HG02588 (cell line): Measurements from ENCODE around the gene SRR.

Experiments used
- ATAC-seq: cut with Tn5 transposase; IDR thresholded peaks from one replicate; pipeline ENCODE4 v1.9.1; 2021; ENCODE audit warnings: mild to moderate bottlenecking, moderate library complexity; ENCODE audit not compliant: unreplicated experiment

The SRR gene

DNA sequence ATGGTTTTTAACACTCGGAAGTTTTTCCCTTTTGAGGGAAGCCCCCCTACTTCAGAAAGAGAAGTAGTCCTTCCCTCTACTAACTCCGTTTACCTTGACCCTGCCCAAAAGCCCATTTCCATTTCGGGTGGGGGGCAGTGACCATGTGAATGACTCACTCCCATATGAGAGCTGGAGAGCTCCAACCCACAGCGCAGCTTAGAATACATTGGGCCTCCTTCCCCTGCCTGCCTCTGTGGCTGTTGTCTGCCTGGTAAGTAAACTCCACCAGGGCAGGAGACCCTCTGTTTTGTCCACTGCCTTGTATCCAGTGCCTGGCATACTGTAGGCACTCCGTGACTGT, 34.5 kb downstream of the SRR start:
- no peak for ATAC-seq

DNA sequence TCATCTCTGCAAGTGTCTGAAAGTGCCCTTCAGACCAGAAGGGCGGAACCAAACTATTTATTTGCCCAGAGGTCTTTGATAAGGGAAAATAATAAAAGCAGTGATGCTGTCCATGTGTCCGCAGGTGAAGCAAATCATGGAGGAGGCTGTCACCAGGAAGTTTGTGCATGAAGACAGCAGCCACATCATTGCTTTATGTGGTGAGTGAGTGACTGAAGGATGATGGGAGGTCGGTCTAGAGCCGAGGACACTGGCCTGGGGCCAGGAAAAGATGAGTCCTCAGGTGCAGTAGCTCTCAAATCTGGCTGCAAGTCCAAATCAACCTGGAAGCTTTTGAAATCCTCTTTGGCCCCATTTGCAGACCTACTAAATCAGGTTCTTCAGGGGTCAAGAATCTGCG, 39.7 kb downstream of the SRR start:
- ATAC-seq: no peak

DNA sequence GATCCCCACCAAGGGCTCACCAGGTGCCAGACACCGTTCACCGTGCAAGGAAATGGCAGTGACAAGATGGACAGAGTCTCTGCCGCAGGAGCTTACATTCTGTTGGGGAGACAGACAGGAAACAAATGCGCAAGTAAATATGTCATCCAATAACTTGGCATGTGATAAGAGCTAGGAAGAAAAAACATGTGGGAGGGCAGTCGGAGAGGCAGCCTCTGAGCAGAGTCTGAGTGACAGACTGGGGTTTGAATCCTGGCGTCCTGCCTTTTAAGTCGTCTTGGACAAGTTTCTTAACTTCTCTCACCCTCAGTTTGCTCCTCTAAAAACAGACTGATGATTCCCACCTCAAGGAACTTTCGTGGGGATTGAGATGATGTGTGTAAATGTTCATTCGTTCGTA, 40.8 kb downstream of the SRR start:
- no peak for ATAC-seq

DNA sequence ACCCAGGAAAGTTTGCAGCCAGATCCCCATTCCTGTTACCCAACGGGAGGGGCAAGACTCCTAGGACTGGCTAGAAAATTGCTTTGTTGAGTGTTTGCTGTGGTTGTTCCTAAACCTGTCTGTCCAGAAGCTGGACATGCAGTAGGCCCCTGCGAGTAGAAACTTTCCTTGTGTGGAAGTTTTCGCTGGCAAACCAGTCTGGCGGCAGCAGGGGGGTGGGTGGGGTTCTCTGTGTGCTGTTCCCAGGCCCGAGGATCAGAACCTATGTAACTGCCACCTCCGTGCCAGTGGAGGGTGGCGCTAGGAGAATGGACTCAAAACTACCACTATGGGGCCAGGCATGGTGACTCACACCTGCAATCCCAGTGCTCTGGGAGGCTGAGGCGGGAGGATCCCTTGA, 42.7 kb downstream of the SRR start:
- ATAC-seq: no peak

DNA sequence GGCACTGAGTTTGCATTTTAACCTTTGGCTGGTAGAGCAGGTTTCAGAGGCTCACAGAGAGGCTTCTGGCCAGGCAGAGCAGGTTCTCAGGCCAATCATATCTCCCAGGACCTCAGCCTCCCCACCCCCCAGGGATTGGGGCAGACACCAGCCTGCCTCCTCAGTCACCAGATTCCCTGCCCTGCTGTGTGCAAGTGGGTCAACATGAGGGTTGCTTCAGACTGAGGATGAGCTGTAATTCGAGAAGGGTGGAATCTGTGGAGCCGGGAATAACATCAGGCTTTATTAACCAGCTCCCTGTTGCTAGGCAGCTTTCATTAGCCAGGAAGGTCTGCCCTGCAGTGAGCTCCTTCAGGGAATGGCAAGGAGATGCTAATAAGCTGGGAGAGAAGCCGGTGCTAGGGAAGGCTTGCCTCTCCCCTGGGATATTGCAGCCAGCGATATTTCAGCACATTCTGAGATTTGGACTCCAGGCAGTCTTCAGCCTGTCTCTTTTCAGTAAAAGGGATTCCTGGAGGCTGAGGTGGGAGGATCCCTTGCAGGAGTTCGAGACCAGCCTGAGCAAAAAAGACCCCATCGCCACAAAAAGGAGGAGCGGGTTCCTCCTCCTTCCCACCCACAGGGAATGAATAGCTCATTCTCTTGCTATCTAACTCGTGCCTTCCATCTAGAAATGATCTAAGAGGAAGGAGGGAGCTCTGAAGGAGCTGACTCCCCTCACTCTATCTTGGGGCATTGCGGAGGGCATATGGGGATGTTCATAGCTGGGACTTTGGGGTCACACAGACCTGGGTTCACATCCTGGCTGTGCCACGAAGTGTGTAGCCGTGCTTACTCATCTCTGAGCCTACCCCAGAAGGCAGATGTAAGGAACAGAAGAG, 44.3 kb downstream of the SRR start:
- no peak for ATAC-seq

DNA sequence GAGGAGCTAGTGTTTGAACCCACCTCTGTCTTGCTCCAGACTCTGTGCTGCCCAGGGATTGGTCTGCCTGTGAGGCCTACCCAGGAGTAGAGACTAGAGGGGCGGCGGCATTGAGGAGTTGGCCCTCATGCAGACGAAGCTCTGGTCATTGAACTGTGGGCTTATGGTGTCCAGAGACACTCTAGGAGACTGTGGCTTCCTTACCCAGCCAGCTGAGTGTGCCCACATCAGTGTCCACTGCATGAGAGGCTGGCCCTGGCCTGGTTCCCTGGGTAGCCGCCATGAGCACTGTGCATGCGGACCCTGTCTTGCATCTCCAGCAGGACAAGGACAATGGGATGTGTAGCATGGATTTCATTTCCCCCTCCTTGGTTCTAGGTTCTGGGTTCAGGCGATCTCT, 47.5 kb downstream of the SRR start:
- ATAC-seq: no peak

DNA sequence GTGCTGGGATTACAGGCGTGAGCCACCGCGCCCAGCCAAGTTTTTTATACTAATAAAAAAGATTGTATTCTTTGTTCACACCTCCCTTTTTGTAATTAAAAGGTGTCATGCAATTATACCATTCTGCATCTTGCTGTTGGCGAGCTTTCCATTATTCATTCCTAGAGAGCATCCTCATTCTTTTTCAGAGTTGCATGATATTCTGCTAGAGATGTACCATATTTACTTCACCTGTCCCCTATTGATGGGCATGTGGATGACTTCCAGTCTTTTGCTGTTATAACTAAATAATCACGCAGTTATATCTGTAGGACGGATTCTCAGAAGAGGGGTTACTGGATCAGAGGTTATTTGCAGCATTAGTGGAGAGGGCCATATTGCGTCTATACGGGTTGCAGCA, 50.6 kb downstream of the SRR start:
- no peak for ATAC-seq

DNA sequence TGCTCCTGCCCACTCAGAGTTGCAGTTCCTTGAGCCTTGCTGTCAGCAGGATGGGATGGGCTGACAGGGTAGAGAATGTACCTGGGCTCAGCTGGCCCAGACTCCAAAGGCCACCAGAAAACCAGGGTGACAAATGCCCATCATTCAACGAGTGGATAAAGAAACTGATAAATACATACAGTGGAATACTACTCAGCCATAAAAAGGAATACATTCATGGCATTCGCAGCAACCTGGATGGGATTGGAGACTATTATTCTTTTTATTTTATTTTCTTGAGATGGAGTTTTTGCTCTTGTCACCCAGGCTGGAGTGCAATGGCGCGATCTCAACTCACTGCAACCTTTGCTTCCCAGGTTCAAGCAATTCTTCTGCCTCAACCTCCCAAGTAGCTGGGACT, 53.5 kb downstream of the SRR start:
- no peak for ATAC-seq

DNA sequence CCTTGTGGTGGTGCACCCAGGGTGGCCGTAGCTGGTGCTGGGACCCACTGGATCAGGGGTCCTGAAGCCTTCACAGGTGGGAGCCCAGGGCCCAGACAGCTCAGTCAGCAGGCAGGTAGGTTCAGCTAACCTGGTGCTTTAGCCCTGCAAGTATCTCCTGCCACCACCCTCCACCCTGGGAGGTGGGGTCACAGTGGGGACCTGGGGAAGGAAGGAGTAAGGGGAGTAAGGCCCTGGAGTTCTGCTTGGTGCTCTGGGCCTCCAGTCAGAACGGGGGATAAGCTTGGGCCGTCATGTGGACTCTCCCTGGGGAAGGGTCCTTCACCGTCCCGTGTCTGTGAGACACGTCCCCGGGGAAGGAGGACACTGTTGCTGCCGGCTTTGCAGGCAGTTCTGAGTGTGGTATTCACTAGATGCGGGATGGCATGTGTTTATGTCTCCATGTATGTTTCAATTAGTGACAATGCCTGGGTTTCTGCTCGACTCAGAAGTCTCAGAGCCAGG, 54.2 kb downstream of the SRR start:
- ATAC-seq: no peak

DNA sequence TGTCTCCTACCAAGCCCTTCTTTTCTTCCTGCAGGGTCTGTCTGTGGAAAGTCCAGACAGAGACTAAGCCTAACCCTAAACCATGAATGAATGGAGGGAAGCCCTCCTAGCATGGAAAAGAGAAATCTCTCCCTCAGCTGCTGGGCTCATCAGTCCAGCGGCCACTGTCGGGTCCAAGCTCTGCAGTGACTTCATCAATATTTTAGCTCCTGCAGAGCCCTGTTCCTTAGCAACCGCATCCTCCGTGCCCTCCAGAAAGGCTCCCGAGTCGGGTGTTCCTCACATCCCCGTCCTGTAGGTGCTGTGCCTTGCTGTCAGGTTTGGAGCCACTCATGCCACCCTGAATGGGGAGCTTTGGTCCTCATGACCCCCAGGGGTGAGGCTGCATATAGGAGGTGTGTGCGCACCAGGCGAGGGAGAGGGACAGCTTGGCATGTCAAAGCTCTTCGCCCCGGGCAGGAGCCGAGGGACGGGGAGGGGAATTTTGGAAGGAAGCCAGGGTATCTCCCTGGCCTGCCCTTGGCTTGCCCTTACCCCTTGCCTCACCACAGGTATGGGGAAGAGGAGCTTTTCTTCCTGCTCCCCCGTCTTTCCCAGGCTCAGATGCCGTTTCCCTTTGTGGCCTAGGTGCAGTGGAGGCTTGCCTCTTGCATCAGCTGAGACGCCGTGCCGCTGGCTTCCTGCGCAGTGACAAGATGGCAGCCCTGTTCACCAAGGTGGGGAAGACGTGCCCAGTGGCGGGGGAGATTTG, 57.4 kb downstream of the SRR start:
- ATAC-seq: no peak

DNA sequence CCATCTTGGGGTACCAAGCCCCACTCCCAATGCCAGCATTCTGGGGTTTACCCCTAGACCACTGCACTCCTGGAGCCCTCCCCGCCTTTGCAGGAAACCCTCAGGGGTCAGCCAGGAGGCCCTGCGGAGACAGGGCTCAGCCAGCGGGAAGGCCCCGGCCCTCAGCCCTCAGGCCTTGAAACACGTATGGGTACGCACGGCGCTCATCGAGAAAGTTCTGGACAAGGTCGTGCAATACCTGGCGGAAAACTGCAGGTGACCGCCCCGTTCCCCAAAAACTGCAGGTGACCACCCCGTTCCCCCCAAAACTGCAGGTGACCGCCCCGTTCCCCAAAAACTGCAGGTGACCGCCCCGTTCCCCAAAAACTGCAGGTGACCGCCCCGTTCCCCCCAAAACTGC, 58.3 kb downstream of the SRR start:
- ATAC-seq: no peak

DNA sequence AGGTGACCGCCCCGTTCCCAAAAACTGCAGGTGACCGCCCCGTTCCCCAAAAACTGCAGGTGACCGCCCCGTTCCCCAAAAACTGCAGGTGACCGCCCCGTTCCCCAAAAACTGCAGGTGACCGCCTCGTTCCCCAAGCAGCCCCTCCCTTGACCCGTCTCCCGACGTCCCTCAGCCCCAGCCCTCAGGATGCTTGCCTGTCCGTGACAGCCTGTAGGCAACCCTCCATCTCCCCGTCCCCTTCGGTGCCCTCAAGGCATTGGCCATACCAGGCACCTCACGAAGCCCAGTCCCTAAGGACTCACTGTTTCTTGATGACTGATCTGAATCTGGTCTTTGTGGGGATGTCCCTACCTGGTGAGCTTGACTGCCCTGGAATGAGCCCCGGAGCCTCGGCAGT, 58.7 kb downstream of the SRR start:
- ATAC-seq: no peak

DNA sequence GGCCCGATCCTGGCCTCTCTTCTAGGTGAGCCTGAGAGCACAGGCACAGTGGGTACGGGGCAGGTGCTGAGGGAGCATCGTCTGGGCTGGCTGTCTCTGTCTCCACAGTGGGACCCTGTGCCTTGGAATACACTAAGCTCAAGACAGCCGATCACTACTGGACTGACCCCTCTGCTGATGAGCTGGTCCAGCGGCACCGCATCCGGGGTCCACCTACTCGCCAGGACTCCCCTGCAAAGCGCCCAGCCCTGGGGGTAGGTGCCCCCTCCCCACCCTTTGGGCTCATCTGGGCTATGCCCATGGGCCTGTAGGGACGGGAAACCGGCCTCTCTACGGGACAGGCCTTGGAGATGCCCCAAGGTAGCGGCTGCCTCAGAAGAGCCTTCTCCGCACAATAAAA, 59.1 kb downstream of the SRR start:
- ATAC-seq: no peak

DNA sequence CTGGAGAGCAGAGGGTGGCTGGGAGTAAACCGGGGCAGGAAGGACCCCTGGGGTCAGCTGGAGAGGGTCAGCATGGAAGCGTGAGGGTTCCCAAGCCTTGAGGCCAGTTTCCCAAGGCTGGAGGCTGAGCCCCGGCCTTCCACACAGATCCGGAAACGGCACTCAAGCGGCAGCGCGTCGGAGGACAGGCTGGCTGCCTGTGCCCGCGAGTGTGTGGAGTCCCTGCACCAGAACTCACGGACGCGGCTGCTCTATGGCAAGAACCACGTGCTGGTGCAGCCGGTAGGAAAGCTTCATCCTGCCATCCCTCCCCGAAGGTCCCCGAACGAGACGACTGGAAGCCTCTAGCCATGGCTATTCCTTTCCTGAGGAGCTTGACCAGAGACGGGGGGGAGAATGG, 59.6 kb downstream of the SRR start:
- ATAC-seq: no peak

DNA sequence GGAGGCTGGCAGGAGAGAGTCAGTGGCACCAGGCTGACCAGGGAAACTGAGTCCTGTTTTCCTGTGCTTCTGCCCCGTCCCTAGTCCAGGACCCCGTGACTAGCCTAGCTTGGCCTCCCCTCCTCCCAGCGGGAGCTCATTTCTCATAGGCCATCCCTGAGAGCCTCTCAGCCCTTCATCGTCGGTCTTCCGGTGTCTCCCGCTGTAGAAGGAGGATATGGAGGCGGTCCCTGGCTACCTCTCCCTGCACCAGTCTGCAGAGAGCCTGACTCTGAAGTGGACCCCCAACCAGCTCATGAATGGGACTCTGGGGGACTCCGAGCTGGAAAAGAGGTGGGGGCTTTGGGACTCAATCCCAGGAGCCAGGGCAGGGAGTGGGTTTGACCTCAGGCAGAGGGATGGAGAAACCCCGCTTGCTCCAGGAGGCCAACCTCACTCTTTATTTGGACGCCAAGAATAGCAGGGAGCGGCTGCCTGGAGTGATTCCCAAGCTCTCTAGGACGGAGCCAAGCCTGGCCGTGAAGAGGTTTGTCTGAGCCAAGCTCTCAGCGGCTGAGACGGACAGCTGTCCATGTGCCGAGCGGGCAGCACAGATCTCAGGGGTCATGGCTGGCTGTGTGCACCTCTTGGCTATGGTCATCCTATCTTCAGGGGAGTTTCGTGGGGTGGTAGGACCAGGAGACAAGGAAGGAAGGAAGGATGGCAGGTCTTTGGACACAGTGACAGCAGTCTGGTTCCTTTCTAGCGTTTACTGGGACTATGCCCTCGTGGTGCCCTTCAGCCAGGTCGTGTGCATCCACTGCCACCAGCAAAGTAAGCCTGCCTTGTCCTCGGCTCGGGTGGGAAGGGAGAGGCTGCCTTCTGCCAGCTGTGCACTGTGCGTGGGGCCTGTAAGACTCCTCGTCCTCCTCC, 60.4 kb downstream of the SRR start:
- no peak for ATAC-seq

DNA sequence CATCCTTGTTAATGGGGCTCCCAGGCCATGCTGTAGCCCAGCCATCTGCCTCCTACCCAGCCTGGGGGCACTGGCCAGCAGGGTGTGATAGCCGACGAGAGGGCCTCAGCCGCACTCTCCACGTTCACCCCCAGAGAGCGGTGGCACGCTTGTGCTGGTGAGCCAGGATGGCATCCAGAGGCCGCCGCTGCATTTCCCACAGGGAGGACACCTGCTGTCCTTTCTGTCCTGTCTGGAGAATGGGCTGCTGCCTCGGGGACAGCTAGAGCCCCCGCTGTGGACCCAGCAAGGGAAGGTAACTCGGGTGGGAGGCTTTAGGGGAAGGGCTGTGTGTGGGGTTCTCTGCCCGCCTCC, 61.0 kb downstream of the SRR start:
- no peak for ATAC-seq

DNA sequence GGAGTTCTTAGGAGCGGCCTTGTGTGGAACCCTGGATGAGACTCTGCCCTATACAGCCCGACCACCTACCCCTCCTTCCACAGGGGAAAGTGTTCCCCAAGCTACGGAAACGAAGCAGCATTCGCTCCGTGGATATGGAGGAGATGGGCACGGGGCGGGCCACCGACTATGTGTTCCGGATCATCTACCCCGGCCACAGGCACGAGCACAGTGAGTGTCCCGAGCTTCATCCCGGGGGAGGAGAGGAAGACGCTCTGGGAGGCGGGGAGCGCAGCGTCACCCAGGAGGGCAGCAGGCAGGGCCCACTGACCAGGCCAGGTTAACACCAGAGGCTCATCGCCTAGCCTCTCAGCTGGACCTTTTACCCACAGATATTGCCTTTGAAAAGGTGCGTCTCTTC, 61.4 kb downstream of the SRR start:
- ATAC-seq: no peak

DNA sequence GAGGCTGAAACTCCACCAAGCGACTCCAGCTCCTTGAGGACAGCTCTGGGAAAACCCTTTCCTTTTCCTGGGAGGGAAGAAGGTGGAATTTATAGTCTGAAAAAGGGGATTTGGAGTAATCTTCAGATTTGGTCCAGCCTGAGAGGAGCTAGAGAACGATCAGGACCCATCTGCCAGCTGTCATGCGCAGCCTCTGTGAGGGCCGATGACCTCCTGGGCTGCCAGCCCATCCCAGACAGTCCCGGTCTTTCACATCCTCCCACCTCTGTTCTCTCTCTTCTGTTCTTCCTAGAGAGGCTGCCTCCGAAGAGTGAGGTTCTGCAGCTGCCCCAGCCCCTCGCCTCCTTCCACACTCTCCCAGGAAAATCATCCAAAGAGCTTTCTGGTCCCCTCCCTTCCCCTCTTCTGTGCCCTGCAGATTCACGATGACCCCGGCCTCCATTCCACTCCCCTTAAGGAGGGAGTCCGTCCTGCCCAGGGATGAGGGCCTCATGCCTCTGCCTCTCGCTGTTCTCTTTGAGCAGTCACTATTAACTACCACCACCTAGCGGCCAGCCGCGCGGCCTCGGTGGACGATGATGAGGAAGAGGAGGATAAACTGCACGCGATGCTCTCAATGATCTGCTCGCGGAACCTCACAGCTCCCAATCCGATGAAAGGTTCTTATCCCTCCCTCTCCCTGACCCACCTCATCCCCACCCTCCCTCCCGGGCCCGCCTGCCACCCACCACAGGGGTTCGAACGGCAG, 63.2 kb downstream of the SRR start:
- ATAC-seq: no peak

DNA sequence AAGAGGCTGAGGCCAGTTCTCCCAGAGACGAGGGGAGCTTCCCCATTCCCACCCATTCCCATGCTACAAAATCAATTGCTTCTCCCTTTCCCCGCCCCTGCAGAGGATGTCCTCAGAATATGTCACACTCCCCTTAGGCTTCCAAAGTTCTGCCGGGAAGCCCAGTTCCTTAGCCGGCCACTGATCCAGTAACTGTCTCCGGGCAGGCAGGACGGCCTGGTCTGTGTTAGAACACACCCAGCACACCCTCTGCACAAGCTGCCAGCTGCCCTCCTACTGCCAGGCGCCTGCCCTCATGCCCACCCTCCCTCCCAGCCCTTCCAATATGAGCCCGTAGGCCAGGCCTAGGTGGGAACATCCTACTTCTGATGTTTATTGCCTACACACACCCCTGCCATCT, 64.6 kb downstream of the SRR start:
- ATAC-seq: no peak

DNA sequence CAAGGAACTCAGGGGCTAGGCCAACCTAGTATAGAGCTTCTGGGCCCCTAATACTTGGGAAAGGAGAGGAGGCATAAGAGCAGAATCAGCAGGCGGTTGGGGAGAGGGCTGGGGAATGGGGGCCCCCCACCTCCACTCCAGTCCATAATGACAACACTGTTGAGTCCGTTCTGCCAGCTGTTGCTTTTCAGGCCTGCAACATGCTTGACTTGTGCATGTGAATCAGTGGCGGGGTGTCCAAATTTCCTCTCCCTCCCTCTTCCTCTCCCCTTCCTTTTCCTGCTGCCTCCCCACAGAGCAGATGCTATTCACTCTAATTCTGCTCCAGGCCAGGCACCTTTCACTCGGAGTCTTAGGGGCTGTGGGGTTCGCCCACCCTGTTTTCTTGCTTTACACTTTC, 65.3 kb downstream of the SRR start:
- ATAC-seq: no peak
